HG02623 (cell line): Measurements from ENCODE around the gene ZNF792.
"Not testable (repeated sequence)": the region's sequence is repeated elsewhere in the genome, so short reads cannot be mapped to it uniquely, and the experiment has no call there.

ENCODE experiments used
- ATAC-seq: cut with Tn5 transposase; IDR thresholded peaks from one replicate; pipeline ENCODE4 v1.9.1; 2021; ENCODE audit warnings: moderate library complexity; ENCODE audit not compliant: unreplicated experiment

Gene ZNF792

DNA sequence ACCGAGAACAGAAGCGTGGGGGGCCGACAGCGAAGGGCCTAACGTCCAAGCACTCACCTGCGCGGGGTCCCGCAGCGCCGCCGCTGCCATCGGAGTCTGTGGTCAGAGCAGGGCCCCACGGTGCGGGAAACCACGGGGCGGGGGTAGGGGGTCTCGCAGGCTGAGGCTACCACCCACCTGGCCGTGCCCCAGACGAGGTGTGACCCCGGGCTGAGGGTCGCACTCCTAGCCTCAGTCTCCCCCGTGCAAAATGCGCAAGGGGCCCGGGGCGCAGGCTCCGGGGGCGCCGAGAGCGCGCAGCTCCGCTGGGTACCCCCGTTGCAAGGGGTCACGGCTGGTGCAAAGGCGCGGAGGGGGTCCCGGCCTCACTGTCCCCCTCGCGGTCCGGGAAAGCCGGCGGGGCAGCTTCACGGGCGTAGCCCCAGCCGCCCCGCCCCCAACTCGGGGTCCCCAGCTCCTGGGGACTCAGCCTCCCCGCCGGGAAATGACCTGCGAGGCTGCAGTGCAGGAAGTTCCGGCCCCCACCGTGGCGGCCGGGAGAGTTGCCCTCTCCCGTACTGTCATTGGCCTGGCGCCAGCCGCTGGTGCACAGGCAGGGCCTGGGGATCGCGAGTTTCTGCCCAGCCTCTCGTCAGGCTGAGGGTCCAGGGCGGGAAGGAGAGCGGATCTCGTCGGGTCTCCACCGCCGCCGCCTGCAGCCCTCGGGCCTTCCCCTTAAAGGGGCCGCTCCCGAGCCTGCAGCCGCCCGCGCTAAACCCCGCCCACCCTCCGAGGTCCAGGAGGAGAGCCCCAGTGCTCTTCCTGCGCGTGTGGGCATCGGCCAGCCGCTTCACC, at the start of gene ZNF792:
Gene ZNF792, minus strand, starts transcription at position 657 of the 834 bp plus-strand sequence. Its CDS starts 567 bp downstream, at position 90.
- peak; percentile 68 for ATAC-seq

- ATAC-seq, result no peak
Measured at GRCh38 chr19:35013041-35013819, 49.2 kb upstream of the ZNF792 start.

DNA sequence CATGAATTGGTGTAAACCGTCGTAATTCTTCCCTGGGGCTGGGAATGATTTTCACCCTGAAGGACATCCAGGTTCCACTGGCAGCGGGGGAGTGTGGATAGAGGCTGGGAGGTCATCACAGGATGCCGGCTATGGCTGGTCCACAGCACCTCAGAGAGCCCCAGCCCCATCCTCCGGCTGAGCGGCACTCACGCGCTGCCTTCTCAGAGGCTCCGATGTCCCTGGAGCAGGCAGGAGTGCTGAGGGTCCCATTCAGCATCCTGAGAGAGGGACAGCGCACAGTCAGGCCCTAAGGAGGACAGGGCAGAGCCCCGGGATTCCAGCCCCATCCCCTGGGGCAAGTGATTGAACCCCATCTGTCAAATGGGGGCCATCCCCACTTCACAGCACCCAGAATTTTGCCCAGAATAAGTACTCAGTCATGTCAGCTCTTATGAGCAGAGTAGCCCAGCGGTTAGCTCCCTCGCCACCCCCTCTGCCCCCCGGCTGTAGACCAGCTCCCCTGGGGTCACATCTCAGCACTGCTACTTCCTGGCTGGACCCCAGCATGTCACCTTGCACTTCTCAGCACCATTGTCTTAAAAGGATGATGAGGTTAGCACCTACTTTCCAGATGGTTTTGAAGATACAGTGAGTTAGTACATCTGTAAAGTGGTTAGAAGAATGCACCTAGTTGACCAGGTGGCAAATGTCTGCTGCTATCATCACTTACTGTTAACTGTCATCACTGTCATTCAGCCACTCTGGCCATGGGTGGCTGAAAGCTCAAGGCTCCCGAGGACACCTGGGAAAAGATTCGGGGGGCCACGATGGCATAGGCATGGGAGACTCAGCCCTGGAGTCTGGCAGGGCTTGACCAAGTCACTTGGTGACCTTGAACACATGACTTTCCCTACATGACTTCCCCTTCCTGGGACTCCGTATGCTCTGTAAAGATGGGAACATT, 48.0 kb upstream of the ZNF792 start:
- ATAC-seq, result no peak

- no peak for ATAC-seq
Measured at GRCh38 chr19:35011091-35011689, 47.2 kb upstream of the ZNF792 start.

DNA sequence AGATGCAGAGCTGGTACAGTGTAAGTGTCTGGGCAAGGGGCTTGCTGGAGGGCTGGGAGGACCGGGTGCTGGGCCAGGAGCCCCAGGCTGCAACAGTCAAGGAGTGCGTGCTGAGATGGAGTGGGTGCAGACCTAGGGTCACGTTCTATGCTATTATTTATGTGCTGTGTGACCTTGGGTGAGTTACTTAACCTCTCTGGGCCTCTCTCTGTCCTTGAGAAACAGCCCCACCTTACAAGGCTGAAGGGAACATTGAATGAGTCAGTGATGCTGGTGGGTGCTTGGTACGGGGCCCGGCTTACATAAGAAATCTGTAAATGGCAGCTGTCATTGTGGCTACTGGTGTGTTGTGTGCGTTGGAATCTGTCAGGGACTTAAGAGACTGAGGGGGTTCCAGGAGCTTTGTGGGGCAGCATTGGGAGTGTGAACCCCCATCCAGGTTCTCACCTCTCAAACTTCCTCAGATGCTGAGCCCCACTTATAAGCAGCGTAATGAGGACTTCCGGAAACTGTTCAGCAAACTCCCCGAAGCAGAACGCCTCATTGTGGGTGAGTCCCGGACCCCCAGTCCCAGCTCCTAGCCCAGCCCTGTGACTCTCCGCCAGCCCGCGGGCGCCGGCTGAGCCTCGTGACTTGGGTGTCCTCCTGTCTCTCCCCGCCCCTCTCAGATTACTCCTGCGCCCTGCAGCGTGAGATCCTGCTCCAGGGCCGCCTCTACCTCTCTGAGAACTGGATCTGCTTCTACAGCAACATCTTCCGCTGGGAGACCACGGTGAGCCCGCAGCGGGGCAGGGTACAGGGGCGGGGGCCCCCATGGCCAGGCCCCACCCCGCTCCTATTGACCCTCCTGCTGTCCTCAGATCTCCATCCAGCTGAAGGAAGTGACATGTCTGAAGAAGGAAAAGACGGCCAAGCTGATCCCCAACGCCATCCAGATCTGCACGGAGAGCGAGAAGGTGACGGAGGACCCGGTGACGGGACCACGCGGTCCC, 45.7 kb upstream of the ZNF792 start:
- ATAC-seq, result no peak

- ATAC-seq, result no peak
Measured at GRCh38 chr19:35008891-35009341, 44.9 kb upstream of the ZNF792 start.

- ATAC-seq, result not testable (repeated sequence)
Measured at GRCh38 chr19:35007427-35007826, 43.4 kb upstream of the ZNF792 start.

DNA sequence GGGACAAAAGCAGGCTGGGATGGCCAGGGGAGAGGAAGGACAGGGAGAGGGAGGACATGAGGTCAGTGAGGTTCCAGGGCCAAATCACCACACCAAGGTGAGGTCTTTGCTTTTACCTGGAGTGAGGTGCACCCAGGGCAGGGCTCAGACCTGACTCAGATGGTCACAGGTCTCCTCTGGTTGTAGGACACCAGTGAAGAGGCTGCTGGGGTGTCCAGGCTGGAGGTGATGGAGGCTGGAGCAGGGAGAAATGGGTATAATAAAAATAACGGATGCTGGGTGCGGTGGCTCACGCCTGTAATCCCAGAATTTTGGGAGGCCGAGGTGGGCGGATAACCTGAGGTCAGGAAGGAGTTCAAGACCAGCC, 43.0 kb upstream of the ZNF792 start:
- ATAC-seq, result no peak

- ATAC-seq, result no peak
Measured at GRCh38 chr19:35006342-35006998, 42.4 kb upstream of the ZNF792 start.

GRCh38 chr19:35006007-35006341, 41.9 kb upstream of the ZNF792 start:
- not testable (repeated sequence) for ATAC-seq

DNA sequence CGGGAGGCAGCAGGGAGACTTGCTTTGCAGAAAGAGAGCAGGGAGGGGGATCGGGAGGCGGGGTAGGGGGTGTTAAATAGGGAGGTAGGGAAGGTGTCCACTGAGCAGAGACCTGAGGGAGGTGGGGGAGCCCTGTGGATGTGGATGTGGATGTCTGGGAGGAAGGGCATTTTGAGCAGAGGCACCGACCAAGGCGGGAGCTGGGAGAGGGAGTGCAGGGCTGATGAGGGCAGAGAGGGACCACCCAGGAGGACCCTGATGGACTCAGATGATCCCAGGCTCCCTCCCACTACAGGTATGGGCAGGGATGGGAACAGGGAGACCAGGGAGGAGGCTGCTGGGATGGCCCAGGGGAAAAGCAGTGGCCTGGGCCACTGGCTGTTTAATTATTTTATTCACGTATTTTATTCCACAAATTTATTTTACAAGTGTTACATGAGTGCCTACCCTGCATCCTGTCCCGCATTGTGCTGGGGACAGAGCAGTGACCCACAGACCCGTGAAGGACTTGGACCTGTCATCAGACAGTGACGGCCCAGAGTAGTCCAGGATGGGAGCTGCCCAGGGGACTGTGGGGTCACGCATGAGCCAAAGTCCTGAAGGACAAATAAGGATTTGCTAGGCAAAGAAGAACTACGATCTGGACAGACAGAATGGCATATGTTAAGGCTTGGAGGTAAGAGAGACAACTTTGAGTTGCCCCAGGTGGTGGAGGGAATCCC, 41.4 kb upstream of the ZNF792 start:
- no peak for ATAC-seq

GRCh38 chr19:35004517-35005255, 40.7 kb upstream of the ZNF792 start:
- no peak for ATAC-seq

- ATAC-seq, result no peak
Measured at GRCh38 chr19:35002037-35002535, 38.1 kb upstream of the ZNF792 start.

GRCh38 chr19:35000647-35001501, 36.8 kb upstream of the ZNF792 start:
- ATAC-seq, result no peak

GRCh38 chr19:35000338-35000646, 36.3 kb upstream of the ZNF792 start:
- no peak for ATAC-seq

DNA sequence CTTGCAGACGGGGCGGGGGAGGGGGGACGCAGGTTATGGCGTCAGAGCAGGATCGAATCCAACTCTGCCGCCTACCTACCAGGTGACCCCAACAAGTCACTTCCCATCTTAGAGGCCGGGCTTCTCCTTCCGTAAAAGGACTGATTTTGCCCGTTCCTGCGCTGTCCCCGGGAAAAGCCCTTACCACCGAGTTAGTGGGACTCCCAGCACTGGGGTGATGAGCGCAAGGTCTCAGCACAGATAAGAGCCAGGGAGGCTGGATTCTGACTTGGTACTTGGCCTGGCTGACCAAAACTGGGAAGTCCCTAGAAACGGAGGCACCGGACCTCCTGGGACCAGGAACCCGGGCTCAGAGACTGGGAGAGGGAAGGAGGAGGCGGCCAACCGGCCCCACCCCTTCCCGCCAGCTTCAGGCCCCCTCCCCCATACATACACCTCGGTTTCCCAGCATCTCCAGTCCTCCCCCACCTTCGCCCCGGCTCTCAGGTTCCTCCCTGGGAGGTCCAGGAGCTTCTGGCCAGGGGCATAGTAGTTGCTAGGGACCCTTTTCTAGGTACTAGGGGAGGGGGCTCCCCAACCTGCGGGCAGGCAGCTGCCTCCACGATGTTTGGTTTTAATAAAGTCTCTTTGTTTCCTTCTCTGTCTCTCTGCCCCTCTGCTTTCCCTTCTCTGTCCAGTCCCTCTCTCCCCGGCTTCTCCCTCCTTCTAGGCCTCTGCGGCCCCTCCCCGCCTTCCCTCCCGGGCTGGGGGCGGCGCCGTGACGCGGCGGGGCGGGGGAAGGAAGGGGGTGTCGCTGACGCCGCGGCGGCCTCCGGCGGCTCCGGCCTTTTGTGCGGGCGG, 35.7 kb upstream of the ZNF792 start, which contains the start of gene GRAMD1A:
Gene GRAMD1A, plus strand, starts transcription at position 826 of the 840 bp plus-strand sequence. CDS start 156 bp downstream, outside the sequence.
- peak; percentile 46 for ATAC-seq
